Left lung (tissue), 10 donors: ENCODE results near the gene C21orf58. TPM values are rescaled to one million over a fixed set of nuclear protein-coding genes. Genes with fewer than 3 reads are reported as not detected.

Source experiments
- ATAC-seq: fragments of 200-7000 bp; cut with Tn5 transposase; one replicate; pipeline ENCODE4 v1.9.1; 2020; ENCODE audit warnings: moderate library complexity
- DNase-seq, 4 donors: peaks; one replicate each; pipeline ENCODE4 v3.0.0-alpha.2; 2013 to 2020
- H3K27ac ChIP-seq, 2 donors: fragments of 200-600 bp; sonication (generic) in 1 of 2; one replicate each; pipeline versions ENCODE4 v1.5.0 to v1.8.0; 2020 to 2021
- H3K27me3 ChIP-seq, 2 donors: fragments of 200-600 bp; sonication (generic) in 1 of 2; one replicate each; pipeline versions ENCODE4 v1.5.0 to v1.8.0; 2020 to 2021
- H3K36me3 ChIP-seq, 2 donors: fragments of 200-600 bp; sonication (generic) in 1 of 2; one replicate each; pipeline versions ENCODE4 v1.5.0 to v1.8.0; 2020 to 2021
- H3K4me1 ChIP-seq, 2 donors: fragments of 200-600 bp; one replicate each; pipeline ENCODE4 v1.8.0; 2021
- H3K4me3 ChIP-seq, 2 donors: fragments of 200-600 bp; sonication (generic) in 1 of 2; one replicate each; pipeline versions ENCODE4 v1.5.0 to v1.8.0; 2020 to 2021; ENCODE audit warnings: mild to moderate bottlenecking in 1 of 2
- H3K9me3 ChIP-seq, 2 donors: fragments of 200-600 bp; sonication (generic) in 1 of 2; one replicate each; pipeline versions ENCODE4 v1.5.0 to v1.8.0; 2020 to 2021
- intact Hi-C, 2 donors: fragments of 100-400 bp; cut with DNase I; formaldehyde crosslinking; loops; one replicate each; pipeline versions ENCODE4 v1.11.2 to v1.14.2; 2022
- polyA plus RNA-seq, 6 donors: library from polyadenylated mRNA; unstranded; fragments of 120-200 nt; gene quantifications; one replicate each; pipeline ENCODE4 v1.2.1, GENCODE V29; 2013; ENCODE audit not compliant: insufficient read length in 6 of 6
- total RNA-seq, 2 donors: library from RNA; stranded (reverse); fragmentation: NEBNext Ultra II Directional; extraction: Animal tissue kit (Norgen Biotek cat#: 25700); gene quantifications; one replicate each; pipeline ENCODE4 v1.2.1, GENCODE V29; 2021
- TF ChIP-seq, protein P1 (sequence below), 2 donors: fragments of 200-600 bp; sonication (generic) in 1 of 2; IDR thresholded peaks; one replicate each; pipeline versions ENCODE4 v1.5.0 to v1.8.0; 2021; ENCODE audit warnings: antibody characterized with exemption in 2 of 2
- donor health status: DM: no; HTN: yes; CAD: no.
- donor health status: DM: no; HTN: no; CAD: no.

The C21orf58 gene
- total and polyA plus RNA-seq, 8 donors: 5.8 to 24.6 (median 19.4) TPM

DNA sequence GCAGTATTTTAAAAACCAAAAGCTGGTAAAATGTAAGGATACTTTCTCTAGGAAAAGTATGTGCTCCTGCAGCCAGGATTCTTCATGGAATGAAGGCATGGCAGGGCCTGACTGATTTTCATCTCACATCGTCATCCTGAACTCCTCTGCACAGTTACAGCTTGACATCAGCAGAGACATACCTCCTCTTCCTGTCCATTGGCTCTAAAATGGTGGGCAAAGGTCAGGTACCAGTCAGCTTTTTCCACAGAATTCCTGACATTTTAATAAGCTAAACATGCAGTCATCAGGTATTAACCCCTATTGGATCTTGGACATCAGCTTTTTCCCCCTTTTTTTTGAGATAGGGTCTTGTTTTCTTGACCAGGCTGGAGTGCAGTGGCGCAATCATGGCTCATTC lies 6.1 kb upstream of the C21orf58 start:
- H3K4me3 ChIP-seq: no peak overlapping the region
- H3K36me3 ChIP-seq: peaks cover 0 to 61% of the 10 kb centered on the region in 2 donors
- H3K27ac ChIP-seq: no peak overlapping the region
- TF ChIP-seq, protein P1, sequence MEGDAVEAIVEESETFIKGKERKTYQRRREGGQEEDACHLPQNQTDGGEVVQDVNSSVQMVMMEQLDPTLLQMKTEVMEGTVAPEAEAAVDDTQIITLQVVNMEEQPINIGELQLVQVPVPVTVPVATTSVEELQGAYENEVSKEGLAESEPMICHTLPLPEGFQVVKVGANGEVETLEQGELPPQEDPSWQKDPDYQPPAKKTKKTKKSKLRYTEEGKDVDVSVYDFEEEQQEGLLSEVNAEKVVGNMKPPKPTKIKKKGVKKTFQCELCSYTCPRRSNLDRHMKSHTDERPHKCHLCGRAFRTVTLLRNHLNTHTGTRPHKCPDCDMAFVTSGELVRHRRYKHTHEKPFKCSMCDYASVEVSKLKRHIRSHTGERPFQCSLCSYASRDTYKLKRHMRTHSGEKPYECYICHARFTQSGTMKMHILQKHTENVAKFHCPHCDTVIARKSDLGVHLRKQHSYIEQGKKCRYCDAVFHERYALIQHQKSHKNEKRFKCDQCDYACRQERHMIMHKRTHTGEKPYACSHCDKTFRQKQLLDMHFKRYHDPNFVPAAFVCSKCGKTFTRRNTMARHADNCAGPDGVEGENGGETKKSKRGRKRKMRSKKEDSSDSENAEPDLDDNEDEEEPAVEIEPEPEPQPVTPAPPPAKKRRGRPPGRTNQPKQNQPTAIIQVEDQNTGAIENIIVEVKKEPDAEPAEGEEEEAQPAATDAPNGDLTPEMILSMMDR (IDR thresholded peaks at IDR 0.05): no peak
- intact Hi-C loops: no loop called here
- DNase-seq (no peak), ATAC-seq (no peak)
- peaks cover 5 to 9% of the 10 kb centered on the region in 2 donors for H3K4me1 ChIP-seq
- no peaks in the 10 kb centered on the region for H3K27me3 ChIP-seq
- H3K9me3 ChIP-seq: no peaks in the 10 kb centered on the region

- Histone ChIP-seq H3K4me1 (peaks cover 5 to 12% of the 10 kb centered on the region in 2 donors), H3K36me3 (peaks cover 0 to 54% of the 10 kb centered on the region in 2 donors), H3K27ac (no peak overlapping the region), H3K9me3 (no peaks in the 10 kb centered on the region), H3K27me3 (no peaks in the 10 kb centered on the region), H3K4me3 (no peak overlapping the region)
- DNase-seq (peak in 1 of 4 donors; percentile 6), ATAC-seq (no peak)
- intact Hi-C loops: no loop called here
- TF ChIP-seq, protein P1 (IDR thresholded peaks at IDR 0.05): no peak
Measured at GRCh38 chr21:46328151-46328550, 4.5 kb upstream of the C21orf58 start.

GRCh38 chr21:46327711-46328110 lies 4.0 kb upstream of the C21orf58 start:
- Histone ChIP-seq H3K4me3 (no peak overlapping the region), H3K36me3 (peaks cover 0 to 50% of the 10 kb centered on the region in 2 donors), H3K9me3 (no peaks in the 10 kb centered on the region), H3K27ac (no peak overlapping the region), H3K27me3 (no peaks in the 10 kb centered on the region), H3K4me1 (peaks cover 7 to 17% of the 10 kb centered on the region in 2 donors)
- TF ChIP-seq, protein P1 (IDR thresholded peaks at IDR 0.05): no peak
- DNase-seq: peak in 1 of 4 donors; percentile 40
- intact Hi-C loops: no loop called here
- no peak for ATAC-seq

DNA sequence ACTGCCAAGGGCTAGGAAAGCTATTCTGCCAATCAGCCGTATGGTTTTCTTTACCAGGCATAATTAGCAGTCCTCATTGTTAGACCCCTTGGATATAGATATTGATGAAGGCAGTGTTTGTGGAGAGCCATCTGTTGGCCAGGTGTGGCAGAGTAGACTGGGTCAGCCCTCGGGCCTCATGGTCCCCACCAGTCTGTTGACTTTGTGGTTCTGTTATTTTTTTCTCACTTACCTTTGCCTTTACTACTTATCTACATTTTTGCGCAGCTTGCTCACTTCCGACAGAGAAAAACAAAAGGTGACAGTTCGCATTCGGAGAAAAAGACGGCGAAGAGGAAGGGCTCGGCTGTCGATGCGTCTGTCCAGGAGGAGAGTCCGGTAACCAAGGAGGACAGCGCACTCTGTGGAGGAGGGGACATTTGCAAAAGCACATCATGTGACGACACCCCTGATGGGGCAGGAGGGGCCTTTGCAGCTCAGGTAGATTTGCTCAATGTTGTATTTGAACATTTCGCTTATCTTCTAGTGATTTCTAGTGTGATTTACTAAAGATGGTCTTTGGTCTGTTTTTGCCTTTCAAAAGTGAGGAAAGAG lies 2.5 kb upstream of the C21orf58 start:
- intact Hi-C loops: no loop called here
- TF ChIP-seq, protein P1 (IDR thresholded peaks at IDR 0.05): no peak
- Histone ChIP-seq H3K4me3 (no peak overlapping the region), H3K9me3 (no peaks in the 10 kb centered on the region), H3K4me1 (peaks cover 12 to 32% of the 10 kb centered on the region in 2 donors), H3K27ac (peak overlapping the region in 1 of 2 donors; percentile 76), H3K36me3 (peaks cover 0 to 38% of the 10 kb centered on the region in 2 donors), H3K27me3 (no peaks in the 10 kb centered on the region)
- no peak for ATAC-seq
- peak in 1 of 4 donors; percentile 10 for DNase-seq

- ATAC-seq (peak; percentile 34), DNase-seq (peak in 3 of 4 donors; percentile 55 to 89 (median 58))
- TF ChIP-seq, protein P1 (IDR thresholded peaks at IDR 0.05): no peak
- Histone ChIP-seq H3K4me3 (peak overlapping the region; percentile 99), H3K4me1 (peaks cover 17 to 41% of the 10 kb centered on the region in 2 donors), H3K36me3 (peaks cover 0 to 37% of the 10 kb centered on the region in 2 donors), H3K27ac (peak overlapping the region; percentile 76 to 97), H3K27me3 (no peaks in the 10 kb centered on the region), H3K9me3 (no peaks in the 10 kb centered on the region)
- intact Hi-C loops: no loop called here
Measured at GRCh38 chr21:46325073-46325912, 1.6 kb upstream of the C21orf58 start.
